ENCODE data around the gene ARFGEF2. TPM values are rescaled to one million over a fixed set of nuclear protein-coding genes. Genes with fewer than 3 reads are reported as not detected.
A peak's percentile ranks its signal among the peaks of the same experiment; 100 is the strongest.

ARFGEF2 gene
- polyA plus RNA-seq, 1 experiment: 15.5 TPM

DNA sequence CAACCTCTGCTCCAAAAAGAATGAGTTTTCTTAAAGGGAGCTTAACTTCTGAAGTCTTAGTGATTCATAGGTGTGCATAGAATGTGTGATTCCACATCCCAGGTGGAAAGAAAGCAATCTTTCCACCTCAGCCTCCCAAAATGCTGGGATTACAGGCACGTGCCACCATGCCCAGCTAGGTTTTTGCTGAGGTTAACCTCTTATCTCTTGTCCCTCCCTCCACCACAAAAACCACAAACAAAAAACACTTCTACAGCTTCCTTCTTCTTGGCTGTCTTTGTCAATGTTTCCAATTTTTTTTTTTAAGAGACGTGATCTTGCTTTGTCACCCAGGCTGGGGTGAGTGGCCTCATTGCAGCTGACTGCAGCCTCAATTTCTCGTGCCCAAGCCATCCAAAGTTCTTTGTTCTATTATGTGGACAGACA is 116.5 kb downstream of the ARFGEF2 start:
- ChIA-PET CTCF (interaction anchor here (2.1 kb wide), 1 partner anchor 9 kb away, joined by 8 read pairs; no protein-coding TSS in a partner anchor), POLR2A (no interaction called here)
- DNase-seq (ENCODE audit: low read depth): no peak
- TF ChIP-seq, protein P1, sequence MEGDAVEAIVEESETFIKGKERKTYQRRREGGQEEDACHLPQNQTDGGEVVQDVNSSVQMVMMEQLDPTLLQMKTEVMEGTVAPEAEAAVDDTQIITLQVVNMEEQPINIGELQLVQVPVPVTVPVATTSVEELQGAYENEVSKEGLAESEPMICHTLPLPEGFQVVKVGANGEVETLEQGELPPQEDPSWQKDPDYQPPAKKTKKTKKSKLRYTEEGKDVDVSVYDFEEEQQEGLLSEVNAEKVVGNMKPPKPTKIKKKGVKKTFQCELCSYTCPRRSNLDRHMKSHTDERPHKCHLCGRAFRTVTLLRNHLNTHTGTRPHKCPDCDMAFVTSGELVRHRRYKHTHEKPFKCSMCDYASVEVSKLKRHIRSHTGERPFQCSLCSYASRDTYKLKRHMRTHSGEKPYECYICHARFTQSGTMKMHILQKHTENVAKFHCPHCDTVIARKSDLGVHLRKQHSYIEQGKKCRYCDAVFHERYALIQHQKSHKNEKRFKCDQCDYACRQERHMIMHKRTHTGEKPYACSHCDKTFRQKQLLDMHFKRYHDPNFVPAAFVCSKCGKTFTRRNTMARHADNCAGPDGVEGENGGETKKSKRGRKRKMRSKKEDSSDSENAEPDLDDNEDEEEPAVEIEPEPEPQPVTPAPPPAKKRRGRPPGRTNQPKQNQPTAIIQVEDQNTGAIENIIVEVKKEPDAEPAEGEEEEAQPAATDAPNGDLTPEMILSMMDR (IDR thresholded peaks at IDR 0.05; ENCODE audit: insufficient read depth, low read depth, low read length): no peak
- no peak overlapping the region for H3K4me3 ChIP-seq (ENCODE audit: low read depth, low read length)
- H3K27me3 ChIP-seq (ENCODE audit: control insufficient read depth, insufficient read depth, low read length): no peaks in the 10 kb centered on the region
- H3K36me3 ChIP-seq (ENCODE audit: control insufficient read depth, insufficient read depth, low read length): peaks cover 4% of the 10 kb centered on the region

DNA sequence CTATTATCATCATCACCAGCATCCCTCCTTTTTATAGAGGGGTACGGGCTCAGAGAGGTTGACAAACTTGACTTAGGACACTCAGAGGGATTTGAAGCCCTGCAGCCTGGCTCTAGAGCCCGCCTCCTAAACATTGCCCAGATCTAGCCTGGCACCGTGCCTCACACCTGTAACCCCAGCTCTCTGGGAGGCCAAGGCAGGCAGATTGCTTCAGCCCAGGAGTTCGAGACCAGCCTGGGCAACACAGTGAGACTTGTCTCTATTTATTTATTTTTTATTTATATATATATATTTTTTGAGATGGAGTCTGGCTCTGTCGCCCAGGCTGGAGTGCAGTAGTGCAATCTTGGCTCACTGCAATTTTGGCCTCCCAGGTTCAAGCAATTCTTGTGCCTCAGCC is 118.3 kb downstream of the ARFGEF2 start:
- TF ChIP-seq, protein P1 (IDR thresholded peaks at IDR 0.05; ENCODE audit: insufficient read depth, low read depth, low read length): no peak
- POLR2A ChIA-PET: no interaction called here
- Histone ChIP-seq H3K4me3 (ENCODE audit: low read depth, low read length) (no peak overlapping the region), H3K27me3 (ENCODE audit: control insufficient read depth, insufficient read depth, low read length) (no peaks in the 10 kb centered on the region), H3K36me3 (ENCODE audit: control insufficient read depth, insufficient read depth, low read length) (no peaks in the 10 kb centered on the region; the same call in 1 of the 2 replicates)
- no peak for DNase-seq (ENCODE audit: low read depth)
- CTCF ChIA-PET: interaction anchor here (0.6 to 2.5 kb wide), 4 partner anchors 12 to 284 kb away, joined by 3 to 9 read pairs (median 3); no protein-coding TSS in a partner anchor

DNA sequence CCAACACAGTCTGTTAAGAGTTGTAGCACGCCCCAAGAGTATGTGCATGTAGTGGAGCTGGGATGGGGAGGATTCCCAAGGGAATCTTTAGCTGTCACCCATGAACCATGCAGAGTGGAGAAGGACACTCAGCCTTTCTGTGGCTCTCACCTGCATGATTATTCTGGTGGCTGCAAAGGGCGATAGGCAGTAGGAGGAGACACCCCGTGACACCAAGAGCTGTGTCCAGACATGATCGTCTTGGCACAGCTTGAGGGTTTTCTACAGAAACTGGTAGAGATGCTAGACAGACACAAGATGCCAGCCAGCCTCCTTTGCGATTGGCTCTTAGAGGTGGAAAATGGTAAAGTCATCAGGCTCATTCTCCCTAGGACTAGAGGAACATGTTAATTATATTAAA is 121.5 kb downstream of the ARFGEF2 start:
- H3K4me3 ChIP-seq (ENCODE audit: low read depth, low read length): no peak overlapping the region
- POLR2A ChIA-PET: no interaction called here

DNA sequence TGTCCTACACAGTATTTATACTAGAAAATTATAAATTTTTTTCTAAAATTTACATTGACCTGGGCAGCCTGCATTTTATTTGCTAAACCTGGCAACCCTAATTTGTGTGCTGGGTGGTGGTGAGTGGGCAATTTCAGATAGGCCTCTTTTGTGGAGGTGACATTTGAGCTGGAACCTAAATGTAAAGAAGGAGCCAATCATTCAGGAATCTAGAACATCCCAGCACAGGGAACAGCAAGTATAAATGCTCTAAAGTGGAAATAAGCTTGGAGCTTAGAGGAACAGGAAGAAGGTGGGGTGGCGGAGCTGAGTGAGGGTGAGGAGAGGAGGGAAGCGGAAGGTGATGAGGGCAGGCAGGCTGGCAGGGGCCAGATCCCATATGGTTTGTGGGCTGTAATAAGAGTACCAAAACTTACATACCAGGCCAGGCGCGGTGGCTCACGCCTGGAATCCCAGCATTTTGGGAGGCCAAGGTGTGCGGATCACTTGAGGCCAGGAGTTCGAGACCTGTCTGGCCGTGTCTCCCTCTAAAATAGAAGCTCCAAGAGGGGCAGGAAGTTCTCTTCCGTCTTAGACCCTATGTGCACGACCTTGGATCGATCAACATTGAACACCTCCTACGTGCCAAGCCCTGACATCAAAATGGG is 124.1 kb downstream of the ARFGEF2 start:
- POLR2A ChIA-PET: no interaction called here
- DNase-seq (ENCODE audit: low read depth): no peak
- Histone ChIP-seq H3K4me3 (ENCODE audit: low read depth, low read length) (peak overlapping the region; percentile 97), H3K27me3 (ENCODE audit: control insufficient read depth, insufficient read depth, low read length) (no peaks in the 10 kb centered on the region), H3K36me3 (ENCODE audit: control insufficient read depth, insufficient read depth, low read length) (no peaks in the 10 kb centered on the region)
- TF ChIP-seq, protein P1 (IDR thresholded peaks at IDR 0.05; ENCODE audit: insufficient read depth, low read depth, low read length): no peak
- CTCF ChIA-PET: interaction anchor here (1.3 kb wide), 1 partner anchor 13 kb away, joined by 3 read pairs; no protein-coding TSS in a partner anchor

More for the DNA sequence above, 121.5 kb downstream of the ARFGEF2 start:
- no peak for DNase-seq (ENCODE audit: low read depth)
- TF ChIP-seq, protein P1 (IDR thresholded peaks at IDR 0.05; ENCODE audit: insufficient read depth, low read depth, low read length): no peak
- CTCF ChIA-PET: no interaction called here
- Histone ChIP-seq H3K36me3 (ENCODE audit: control insufficient read depth, insufficient read depth, low read length) (no peaks in the 10 kb centered on the region; the same call in 1 of the 2 replicates), H3K27me3 (ENCODE audit: control insufficient read depth, insufficient read depth, low read length) (no peaks in the 10 kb centered on the region)

DNA sequence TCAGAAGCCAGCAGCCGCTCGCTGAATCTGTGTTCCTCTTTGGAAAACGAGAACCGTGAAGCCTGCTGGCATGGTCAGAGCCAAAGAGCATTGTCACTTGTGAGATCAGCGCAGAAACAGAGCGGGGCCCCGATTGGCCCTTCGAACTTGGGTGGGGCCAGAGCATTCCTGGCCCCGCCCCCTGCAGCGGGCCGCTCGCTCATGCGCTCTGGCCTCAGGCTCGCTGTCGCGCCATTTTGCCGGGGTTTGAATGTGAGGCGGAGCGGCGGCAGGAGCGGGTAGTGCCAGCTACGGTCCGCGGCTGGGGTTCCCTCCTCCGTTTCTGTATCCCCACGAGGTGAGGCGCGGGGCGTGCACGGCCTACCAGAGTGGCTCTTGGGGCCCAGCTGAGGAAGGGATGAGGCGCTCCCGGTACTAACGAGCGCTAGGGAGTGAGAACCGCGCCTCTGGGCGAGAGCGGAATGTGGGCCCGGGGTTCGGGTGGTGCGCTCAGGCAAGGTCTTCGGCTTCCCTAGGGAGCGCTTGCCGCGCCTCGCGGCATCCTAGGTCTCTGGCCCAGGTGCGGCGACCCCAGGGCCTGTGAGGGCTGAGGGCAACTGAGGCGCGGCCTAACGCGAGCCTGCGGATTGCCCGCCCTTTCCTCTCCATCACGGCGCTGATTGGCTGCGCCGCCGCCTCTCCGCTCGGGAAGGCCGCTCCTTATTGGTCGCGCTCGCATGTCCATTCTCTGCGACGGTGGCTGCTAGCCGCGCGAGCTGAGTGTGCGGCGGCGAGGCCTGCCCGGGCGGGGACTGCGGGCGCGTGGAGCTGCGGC is 124.8 kb downstream of the ARFGEF2 start, which contains the start of gene CSE1L:
TSS of gene CSE1L (plus strand) at position 226 of the 814 bp plus-strand sequence. CDS start 12,152 bp downstream, outside the sequence.
- no peaks in the 10 kb centered on the region for H3K36me3 ChIP-seq (ENCODE audit: control insufficient read depth, insufficient read depth, low read length)
- DNase-seq (ENCODE audit: low read depth): peak; percentile 55
- peak within 1 kb of the TSS; percentile 97 for H3K4me3 ChIP-seq (ENCODE audit: low read depth, low read length)
- POLR2A ChIA-PET: interaction anchor here (0.6 kb wide), 1 partner anchor 1195 kb away, joined by 6 read pairs; no protein-coding TSS in a partner anchor
- CTCF ChIA-PET: interaction anchor here (0.7 to 1.5 kb wide), 3 partner anchors 10 to 426 kb away, joined by 3 to 5 read pairs (median 3); no protein-coding TSS in a partner anchor
- TF ChIP-seq, protein P1 (IDR thresholded peaks at IDR 0.05; ENCODE audit: insufficient read depth, low read depth, low read length): no peak
- H3K27me3 ChIP-seq (ENCODE audit: control insufficient read depth, insufficient read depth, low read length): no peaks in the 10 kb centered on the region
